GM18499 (cell line): ENCODE data around the gene GAK.
"Not testable (repeated sequence)": the region's sequence is repeated elsewhere in the genome, so short reads cannot be mapped to it uniquely, and the experiment has no call there.

Source experiments
- ATAC-seq: cut with Tn5 transposase; IDR thresholded peaks from one replicate; pipeline ENCODE4 v1.9.1; 2021; ENCODE audit warnings: moderate number of reproducible peaks; ENCODE audit not compliant: insufficient read depth, unreplicated experiment

The GAK gene

GRCh38 chr4:823176-823760 is 108.8 kb downstream of the GAK start:
- no peak for ATAC-seq

GRCh38 chr4:822361-823175 is 109.5 kb downstream of the GAK start:
- no peak for ATAC-seq

- ATAC-seq: no peak
Measured at GRCh38 chr4:821631-822030, 110.5 kb downstream of the GAK start.

- no peak for ATAC-seq
Measured at GRCh38 chr4:821181-821591, 110.9 kb downstream of the GAK start.

- ATAC-seq: no peak
Measured at GRCh38 chr4:820230-821172, 111.6 kb downstream of the GAK start.

GRCh38 chr4:819401-820229 is 112.5 kb downstream of the GAK start:
- ATAC-seq: no peak

GRCh38 chr4:818106-818921 is 113.8 kb downstream of the GAK start:
- ATAC-seq: no peak

- ATAC-seq: no peak
Measured at GRCh38 chr4:815464-816146, 116.5 kb downstream of the GAK start.

GRCh38 chr4:814312-814850 is 117.7 kb downstream of the GAK start:
- no peak for ATAC-seq

- ATAC-seq: no peak
Measured at GRCh38 chr4:813900-814299, 118.2 kb downstream of the GAK start.

GRCh38 chr4:808860-809570 is 123.1 kb downstream of the GAK start:
- ATAC-seq: no peak

GRCh38 chr4:807792-808191 is 124.3 kb downstream of the GAK start:
- no peak for ATAC-seq

- not testable (repeated sequence) for ATAC-seq
Measured at GRCh38 chr4:806979-807378, 125.1 kb downstream of the GAK start.

GRCh38 chr4:804804-805203 is 127.3 kb downstream of the GAK start:
- no peak for ATAC-seq

- no peak for ATAC-seq
Measured at GRCh38 chr4:803884-804283, 128.2 kb downstream of the GAK start.

GRCh38 chr4:801436-802124 is 130.5 kb downstream of the GAK start:
- no peak for ATAC-seq
